ENCODE data around the gene ATP11A.
A peak's percentile ranks its signal among the peaks of the same experiment; 100 is the strongest.

The ATP11A gene

DNA sequence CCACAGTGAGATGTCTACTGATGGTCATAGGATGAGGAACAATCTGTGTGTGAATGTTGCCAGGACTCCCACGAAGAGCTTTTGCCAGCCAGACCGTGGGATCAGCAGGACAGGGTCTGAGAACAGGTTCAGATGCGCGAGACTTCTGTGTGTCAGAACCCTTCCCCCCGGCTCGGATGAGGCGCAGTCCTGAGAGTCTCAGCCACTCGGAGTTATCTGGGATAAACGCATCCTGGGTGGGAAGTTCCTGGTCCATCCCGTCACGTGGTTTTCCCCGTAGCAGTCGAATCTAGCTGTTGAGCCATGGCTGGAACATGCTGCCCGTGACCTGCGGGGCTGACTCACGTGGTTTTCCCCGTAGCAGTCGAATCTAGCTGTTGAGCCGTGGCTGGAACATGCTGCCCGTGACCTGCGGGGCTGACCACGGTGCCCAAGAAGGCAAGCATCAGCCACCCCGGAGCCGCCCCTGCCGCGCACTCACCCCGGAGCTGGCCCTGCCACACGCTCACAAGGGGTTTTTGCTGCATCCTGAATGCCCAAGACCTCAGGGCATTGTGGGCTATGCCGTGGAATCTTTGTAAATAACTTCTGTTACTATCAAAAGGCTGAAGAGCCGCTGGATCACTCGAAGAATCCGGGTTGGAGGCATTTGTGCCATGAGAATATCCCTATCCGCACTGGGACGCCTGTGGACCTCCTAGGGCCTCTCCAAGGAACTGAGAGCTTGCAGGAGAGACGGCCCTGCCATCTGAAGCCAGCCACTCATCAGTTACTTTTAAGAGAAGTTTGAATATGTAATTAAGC, 148.4 kb downstream of the ATP11A start:
- POLR2A ChIA-PET = no interaction called here
- no peaks in the 10 kb centered on the region for H3K4me1 ChIP-seq (ENCODE audit: control insufficient read depth, insufficient read depth, low read length)
- H3K4me3 ChIP-seq (ENCODE audit: low read depth, low read length) = no peak overlapping the region
- TF ChIP-seq, protein P1, sequence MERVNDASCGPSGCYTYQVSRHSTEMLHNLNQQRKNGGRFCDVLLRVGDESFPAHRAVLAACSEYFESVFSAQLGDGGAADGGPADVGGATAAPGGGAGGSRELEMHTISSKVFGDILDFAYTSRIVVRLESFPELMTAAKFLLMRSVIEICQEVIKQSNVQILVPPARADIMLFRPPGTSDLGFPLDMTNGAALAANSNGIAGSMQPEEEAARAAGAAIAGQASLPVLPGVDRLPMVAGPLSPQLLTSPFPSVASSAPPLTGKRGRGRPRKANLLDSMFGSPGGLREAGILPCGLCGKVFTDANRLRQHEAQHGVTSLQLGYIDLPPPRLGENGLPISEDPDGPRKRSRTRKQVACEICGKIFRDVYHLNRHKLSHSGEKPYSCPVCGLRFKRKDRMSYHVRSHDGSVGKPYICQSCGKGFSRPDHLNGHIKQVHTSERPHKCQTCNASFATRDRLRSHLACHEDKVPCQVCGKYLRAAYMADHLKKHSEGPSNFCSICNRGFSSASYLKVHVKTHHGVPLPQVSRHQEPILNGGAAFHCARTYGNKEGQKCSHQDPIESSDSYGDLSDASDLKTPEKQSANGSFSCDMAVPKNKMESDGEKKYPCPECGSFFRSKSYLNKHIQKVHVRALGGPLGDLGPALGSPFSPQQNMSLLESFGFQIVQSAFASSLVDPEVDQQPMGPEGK (tag by site-specific recombination; IDR thresholded peaks at IDR 0.05) = no peak
- TF ChIP-seq, protein P2, sequence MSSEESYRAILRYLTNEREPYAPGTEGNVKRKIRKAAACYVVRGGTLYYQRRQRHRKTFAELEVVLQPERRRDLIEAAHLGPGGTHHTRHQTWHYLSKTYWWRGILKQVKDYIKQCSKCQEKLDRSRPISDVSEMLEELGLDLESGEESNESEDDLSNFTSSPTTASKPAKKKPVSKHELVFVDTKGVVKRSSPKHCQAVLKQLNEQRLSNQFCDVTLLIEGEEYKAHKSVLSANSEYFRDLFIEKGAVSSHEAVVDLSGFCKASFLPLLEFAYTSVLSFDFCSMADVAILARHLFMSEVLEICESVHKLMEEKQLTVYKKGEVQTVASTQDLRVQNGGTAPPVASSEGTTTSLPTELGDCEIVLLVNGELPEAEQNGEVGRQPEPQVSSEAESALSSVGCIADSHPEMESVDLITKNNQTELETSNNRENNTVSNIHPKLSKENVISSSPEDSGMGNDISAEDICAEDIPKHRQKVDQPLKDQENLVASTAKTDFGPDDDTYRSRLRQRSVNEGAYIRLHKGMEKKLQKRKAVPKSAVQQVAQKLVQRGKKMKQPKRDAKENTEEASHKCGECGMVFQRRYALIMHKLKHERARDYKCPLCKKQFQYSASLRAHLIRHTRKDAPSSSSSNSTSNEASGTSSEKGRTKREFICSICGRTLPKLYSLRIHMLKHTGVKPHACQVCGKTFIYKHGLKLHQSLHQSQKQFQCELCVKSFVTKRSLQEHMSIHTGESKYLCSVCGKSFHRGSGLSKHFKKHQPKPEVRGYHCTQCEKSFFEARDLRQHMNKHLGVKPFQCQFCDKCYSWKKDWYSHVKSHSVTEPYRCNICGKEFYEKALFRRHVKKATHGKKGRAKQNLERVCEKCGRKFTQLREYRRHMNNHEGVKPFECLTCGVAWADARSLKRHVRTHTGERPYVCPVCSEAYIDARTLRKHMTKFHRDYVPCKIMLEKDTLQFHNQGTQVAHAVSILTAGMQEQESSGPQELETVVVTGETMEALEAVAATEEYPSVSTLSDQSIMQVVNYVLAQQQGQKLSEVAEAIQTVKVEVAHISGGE (tag by site-specific recombination; conservative IDR thresholded peaks at IDR 0.05; ENCODE audit: low read depth) = no peak
- TF ChIP-seq ZBTB8A (tag by site-specific recombination; IDR thresholded peaks at IDR 0.05) (no peak), ZNF658 (tag by site-specific recombination; IDR thresholded peaks at IDR 0.05) (no peak), MZF1 (tag by site-specific recombination; IDR thresholded peaks at IDR 0.05; ENCODE audit: borderline replicate concordance) (no peak), ZNF677 (tag by site-specific recombination; IDR thresholded peaks at IDR 0.05) (no peak), KLF7 (tag by site-specific recombination; IDR thresholded peaks at IDR 0.05; ENCODE audit: borderline replicate concordance) (no peak), GLIS1 (tag by site-specific recombination; IDR thresholded peaks at IDR 0.05) (no peak), ZNF548 (tag by site-specific recombination; IDR thresholded peaks at IDR 0.05) (no peak)
- TF ChIP-seq, protein P3, sequence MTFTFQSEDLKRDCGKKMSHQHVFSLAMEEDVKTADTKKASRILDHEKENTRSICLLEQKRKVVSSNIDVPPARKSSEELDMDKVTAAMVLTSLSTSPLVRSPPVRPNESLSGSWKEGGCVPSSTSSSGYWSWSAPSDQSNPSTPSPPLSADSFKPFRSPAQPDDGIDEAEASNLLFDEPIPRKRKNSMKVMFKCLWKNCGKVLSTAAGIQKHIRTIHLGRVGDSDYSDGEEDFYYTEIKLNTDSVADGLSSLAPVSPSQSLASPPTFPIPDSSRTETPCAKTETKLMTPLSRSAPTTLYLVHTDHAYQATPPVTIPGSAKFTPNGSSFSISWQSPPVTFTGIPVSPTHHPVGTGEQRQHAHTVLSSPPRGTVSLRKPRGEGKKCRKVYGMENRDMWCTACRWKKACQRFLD (tag by site-specific recombination; IDR thresholded peaks at IDR 0.05) = no peak
- TF ChIP-seq, protein P4, sequence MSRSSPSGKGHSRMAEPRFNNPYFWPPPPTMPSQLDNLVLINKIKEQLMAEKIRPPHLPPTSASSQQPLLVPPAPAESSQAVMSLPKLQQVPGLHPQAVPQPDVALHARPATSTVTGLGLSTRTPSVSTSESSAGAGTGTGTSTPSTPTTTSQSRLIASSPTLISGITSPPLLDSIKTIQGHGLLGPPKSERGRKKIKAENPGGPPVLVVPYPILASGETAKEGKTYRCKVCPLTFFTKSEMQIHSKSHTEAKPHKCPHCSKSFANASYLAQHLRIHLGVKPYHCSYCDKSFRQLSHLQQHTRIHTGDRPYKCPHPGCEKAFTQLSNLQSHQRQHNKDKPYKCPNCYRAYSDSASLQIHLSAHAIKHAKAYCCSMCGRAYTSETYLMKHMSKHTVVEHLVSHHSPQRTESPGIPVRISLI (tag by site-specific recombination; IDR thresholded peaks at IDR 0.05) = no peak
- TF ChIP-seq, protein P5, sequence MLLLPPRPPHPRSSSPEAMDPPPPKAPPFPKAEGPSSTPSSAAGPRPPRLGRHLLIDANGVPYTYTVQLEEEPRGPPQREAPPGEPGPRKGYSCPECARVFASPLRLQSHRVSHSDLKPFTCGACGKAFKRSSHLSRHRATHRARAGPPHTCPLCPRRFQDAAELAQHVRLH (tag by site-specific recombination; IDR thresholded peaks at IDR 0.05) = no peak
- no peaks in the 10 kb centered on the region for H3K9me3 ChIP-seq (ENCODE audit: control insufficient read depth, insufficient read depth, low read depth, low read length)
- CTCF ChIA-PET = no interaction called here
- H3K27ac ChIP-seq (ENCODE audit: extremely low read depth, low read depth, low read length) = no peak overlapping the region
- peaks cover 0 to 51% of the 10 kb centered on the region in 2 experiments; a peak in 1 of 3 replicates for H3K36me3 ChIP-seq (ENCODE audit: control insufficient read depth in 2 of 2, insufficient read depth in 1 of 2, low read length in 2 of 2)

DNA sequence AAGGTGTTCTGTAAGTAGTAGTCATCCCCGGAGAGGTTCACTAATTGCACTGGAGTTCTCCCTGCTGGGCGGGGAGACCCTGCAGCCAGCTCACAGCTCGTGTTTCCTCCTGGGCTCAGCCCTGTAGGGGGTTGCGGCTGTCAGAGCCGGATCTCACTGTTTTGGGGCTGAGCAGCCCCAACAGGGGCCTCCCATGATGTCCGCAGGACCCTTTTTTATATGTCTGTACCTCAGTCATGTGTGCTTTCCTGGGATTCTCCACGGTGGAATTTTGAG, 148.9 kb downstream of the ATP11A start:
- CTCF ChIA-PET = no interaction called here

More for the DNA sequence above, 148.9 kb downstream of the ATP11A start:
- Histone ChIP-seq H3K4me3 (ENCODE audit: low read depth, low read length) (no peak overlapping the region), H3K4me1 (ENCODE audit: control insufficient read depth, insufficient read depth, low read length) (no peaks in the 10 kb centered on the region), H3K36me3 (ENCODE audit: control insufficient read depth in 2 of 2, insufficient read depth in 1 of 2, low read length in 2 of 2) (peaks cover 0 to 51% of the 10 kb centered on the region in 2 experiments; a peak in 1 of 3 replicates), H3K27ac (ENCODE audit: extremely low read depth, low read depth, low read length) (no peak overlapping the region), H3K9me3 (ENCODE audit: control insufficient read depth, insufficient read depth, low read depth, low read length) (no peaks in the 10 kb centered on the region)
- POLR2A ChIA-PET = no interaction called here
- TF ChIP-seq ZBTB48 (tag by site-specific recombination; IDR thresholded peaks at IDR 0.05) = no peak
- TF ChIP-seq ZNF621 (tag by site-specific recombination; IDR thresholded peaks at IDR 0.05) = no peak
- peak; percentile 67 for TF ChIP-seq ZIC2 (tag by site-specific recombination; IDR thresholded peaks at IDR 0.05)
- no peak for TF ChIP-seq KLF16 (tag by site-specific recombination; IDR thresholded peaks at IDR 0.05)
- TF ChIP-seq ZNF169 (tag by site-specific recombination; IDR thresholded peaks at IDR 0.05) = no peak
- no peak for TF ChIP-seq ZFP3 (tag by site-specific recombination; IDR thresholded peaks at IDR 0.05; ENCODE audit: low read depth)

Measured in HEK293 (cell line).